GM23338 (cell line): ENCODE data around the gene WNT2. TPM values are rescaled to one million over a fixed set of nuclear protein-coding genes. Genes with fewer than 3 reads are reported as not detected.

Experiments used
- ATAC-seq: fragments of 200-7000 bp; cut with Tn5 transposase; 3 replicates; pipeline ENCODE4 v1.9.1; 2020
- DNase-seq: peaks from one replicate; pipeline ENCODE4 v3.0.0-alpha.2; 2015; ENCODE audit warnings: low spot score
- H2AFZ ChIP-seq: fragments of 200-600 bp; sonication (generic); 2 replicates; pipeline ENCODE4 v1.8.0; 2016; ENCODE audit warnings: antibody characterized with exemption, mild to moderate bottlenecking, moderate library complexity
- H3F3A ChIP-seq: fragments of 200-600 bp; sonication (generic); replicated peaks from 2 replicates; pipeline ENCODE4 v1.8.0; 2017; ENCODE audit warnings: antibody characterized with exemption, mixed run types, low read depth
- H3K27ac ChIP-seq: fragments of 200-600 bp; sonication (generic); 2 replicates; pipeline ENCODE4 v1.6.1; 2016; ENCODE audit warnings: low read depth
- H3K27me3 ChIP-seq: fragments of 200-600 bp; sonication (generic); 2 replicates; pipeline ENCODE4 v1.8.0; 2016; ENCODE audit warnings: mild to moderate bottlenecking, mixed run types, moderate library complexity; ENCODE audit not compliant: insufficient read depth
- H3K36me3 ChIP-seq: fragments of 200-600 bp; sonication (generic); 2 replicates; pipeline ENCODE4 v1.8.0; 2016; ENCODE audit warnings: mild to moderate bottlenecking; ENCODE audit not compliant: insufficient read depth
- H3K4me1 ChIP-seq: fragments of 200-600 bp; sonication (generic); 2 replicates; pipeline ENCODE4 v1.8.0; 2016; ENCODE audit warnings: mild to moderate bottlenecking, moderate library complexity; ENCODE audit not compliant: insufficient read depth
- H3K4me2 ChIP-seq: fragments of 200-600 bp; sonication (generic); 2 replicates; pipeline ENCODE4 v1.7.1; 2017; ENCODE audit warnings: mixed run types
- H3K4me3 ChIP-seq: fragments of 200-600 bp; sonication (generic); 2 replicates; pipeline ENCODE4 v1.6.1; 2016; ENCODE audit warnings: mixed run types
- H3K79me2 ChIP-seq: fragments of 200-600 bp; sonication (generic); replicated peaks from 2 replicates; pipeline ENCODE4 v1.8.0; 2017; ENCODE audit warnings: mild to moderate bottlenecking; ENCODE audit not compliant: insufficient read depth
- H3K9me2 ChIP-seq: fragments of 200-600 bp; sonication (generic); 2 replicates; pipeline ENCODE4 v1.8.0; 2017; ENCODE audit not compliant: insufficient read depth
- H4K20me1 ChIP-seq: fragments of 200-600 bp; sonication (generic); replicated peaks from 2 replicates; pipeline ENCODE4 v1.8.0; 2017; ENCODE audit warnings: mild to moderate bottlenecking; ENCODE audit not compliant: insufficient read depth
- H3K27ac Mint-ChIP-seq: 2 replicates; pipeline ENCODE4 v1.8.0; 2020; ENCODE audit warnings: inconsistent platforms, mild to moderate bottlenecking, moderate library complexity, mixed read lengths
- H3K27me3 Mint-ChIP-seq: 3 replicates; pipeline ENCODE4 v1.8.0; 2022; ENCODE audit warnings: low read depth, mild to moderate bottlenecking, moderate library complexity, mixed read lengths, inconsistent platforms; ENCODE audit not compliant: insufficient read depth, poor library complexity
- H3K36me3 Mint-ChIP-seq: 3 replicates; pipeline ENCODE4 v1.8.0; 2021; ENCODE audit warnings: low read depth, mild to moderate bottlenecking, inconsistent platforms, moderate library complexity, mixed read lengths
- H3K4me1 Mint-ChIP-seq: 3 replicates; pipeline ENCODE4 v1.8.0; 2020; ENCODE audit warnings: mild to moderate bottlenecking, inconsistent platforms, mixed read lengths
- H3K4me3 Mint-ChIP-seq: 3 replicates; pipeline ENCODE4 v1.8.0; 2021; ENCODE audit warnings: moderate library complexity, mild to moderate bottlenecking, inconsistent platforms, mixed read lengths
- H3K9me3 Mint-ChIP-seq: 3 replicates; pipeline ENCODE4 v1.8.0; 2020; ENCODE audit warnings: moderate library complexity, mild to moderate bottlenecking, inconsistent platforms, mixed read lengths
- EZH2 ChIP-seq: fragments of 200-600 bp; sonication (generic); IDR thresholded peaks from one replicate; pipeline ENCODE4 v1.8.0; 2017; ENCODE audit warnings: antibody characterized with exemption, mild to moderate bottlenecking, low read depth; ENCODE audit not compliant: unreplicated experiment
- JUNB ChIP-seq: IDR thresholded peaks from one replicate; pipeline ENCODE4 v1.6.1; 2016; ENCODE audit warnings: antibody characterized with exemption; ENCODE audit not compliant: unreplicated experiment
- POLR2AphosphoS5 ChIP-seq: IDR thresholded peaks from 2 replicates; pipeline ENCODE4 v1.6.1; 2016; ENCODE audit warnings: antibody characterized with exemption, low read depth
- STAT1 ChIP-seq: IDR thresholded peaks from one replicate; pipeline ENCODE4 v1.6.1; 2016; ENCODE audit warnings: antibody characterized with exemption; ENCODE audit not compliant: unreplicated experiment
- ZNF114 ChIP-seq: fragments of 250-450 bp; sonication (Bioruptor Pico); IDR thresholded peaks from 2 replicates; pipeline ENCODE4 v1.5.0; 2020; ENCODE audit warnings: mild to moderate bottlenecking, moderate library complexity
- polyA plus RNA-seq: library from polyadenylated mRNA; unstranded; fragments of >200 nt; fragmentation: Nextera tagmentation; extraction: Ambion mirVana; gene quantifications from 2 replicates; pipeline ENCODE4 v1.2.1, GENCODE V29; 2016
- total RNA-seq: library from RNA; depleted of rRNA; stranded (reverse); fragments of >200 nt; shearing (Covaris generic); gene quantifications from 2 replicates; pipeline ENCODE4 v1.2.3, GENCODE V29; 2014
- TF ChIP-seq, protein P1 (sequence below): IDR thresholded peaks from 2 replicates; pipeline ENCODE4 v1.6.1; 2016; ENCODE audit warnings: antibody characterized with exemption
- TF ChIP-seq, protein P2 (sequence below), 2 experiments: fragments of 200-600 bp in 1 of 2; sonication (generic) in 1 of 2; conservative IDR thresholded peaks; 2 replicates each; pipeline versions ENCODE4 v1.5.1 to v1.6.1; 2016 to 2017; ENCODE audit warnings: antibody characterized with exemption in 2 of 2, low read depth in 2 of 2, mild to moderate bottlenecking in 2 of 2, moderate library complexity in 1 of 2
- TF ChIP-seq, protein P3 (sequence below): IDR thresholded peaks from one replicate; pipeline ENCODE4 v1.6.1; 2018; ENCODE audit warnings: antibody characterized with exemption; ENCODE audit not compliant: unreplicated experiment

Gene WNT2
- total and polyA plus RNA-seq, 2 experiments from 2014 or later: not detected

DNA sequence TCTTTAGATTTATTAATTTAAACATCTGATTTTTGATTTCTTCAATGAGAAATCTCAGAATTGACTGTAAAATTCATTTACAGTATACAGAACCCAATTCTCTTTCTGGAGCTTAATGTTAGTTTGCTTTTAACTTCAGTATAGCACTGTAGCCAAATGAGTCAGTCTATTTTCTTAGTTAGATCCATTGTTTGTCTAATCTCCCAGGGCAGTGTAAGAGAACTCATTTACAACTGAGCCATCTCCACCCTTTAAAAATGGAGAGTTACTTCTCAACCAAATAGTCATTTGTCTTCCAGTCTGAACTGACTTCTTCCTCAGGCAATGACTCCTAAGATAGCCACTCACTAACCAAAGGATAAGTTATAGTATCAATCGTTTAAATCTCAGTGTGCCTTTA, 3.0 kb upstream of the WNT2 start:
- Histone ChIP-seq H3K79me2 (no peaks in the 10 kb centered on the region), H4K20me1 (peaks cover 9% of the 10 kb centered on the region; the same call in 1 of the 2 replicates), H3K27me3 (peaks cover 69% of the 10 kb centered on the region), H3K36me3 (0 out of 2 replicates have a peak, but pooled peaks cover 4% of the 10 kb centered on the region), H3F3A (0 out of 2 replicates have a peak, but pooled peaks cover 3% of the 10 kb centered on the region), H2AFZ (no peak overlapping the region), H3K9me2 (no peaks in the 10 kb centered on the region), H3K27ac (no peak overlapping the region), H3K4me3 (no peak overlapping the region), H3K4me2 (no peak overlapping the region), H3K4me1 (peaks cover 4% of the 10 kb centered on the region)
- H3K27ac Mint-ChIP-seq: no peak overlapping the region
- H3K4me3 Mint-ChIP-seq: no peak overlapping the region
- DNase-seq: no peak
- TF ChIP-seq, protein P1, sequence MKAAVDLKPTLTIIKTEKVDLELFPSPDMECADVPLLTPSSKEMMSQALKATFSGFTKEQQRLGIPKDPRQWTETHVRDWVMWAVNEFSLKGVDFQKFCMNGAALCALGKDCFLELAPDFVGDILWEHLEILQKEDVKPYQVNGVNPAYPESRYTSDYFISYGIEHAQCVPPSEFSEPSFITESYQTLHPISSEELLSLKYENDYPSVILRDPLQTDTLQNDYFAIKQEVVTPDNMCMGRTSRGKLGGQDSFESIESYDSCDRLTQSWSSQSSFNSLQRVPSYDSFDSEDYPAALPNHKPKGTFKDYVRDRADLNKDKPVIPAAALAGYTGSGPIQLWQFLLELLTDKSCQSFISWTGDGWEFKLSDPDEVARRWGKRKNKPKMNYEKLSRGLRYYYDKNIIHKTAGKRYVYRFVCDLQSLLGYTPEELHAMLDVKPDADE: no peak
- no peak for TF ChIP-seq STAT1
- TF ChIP-seq, protein P2, sequence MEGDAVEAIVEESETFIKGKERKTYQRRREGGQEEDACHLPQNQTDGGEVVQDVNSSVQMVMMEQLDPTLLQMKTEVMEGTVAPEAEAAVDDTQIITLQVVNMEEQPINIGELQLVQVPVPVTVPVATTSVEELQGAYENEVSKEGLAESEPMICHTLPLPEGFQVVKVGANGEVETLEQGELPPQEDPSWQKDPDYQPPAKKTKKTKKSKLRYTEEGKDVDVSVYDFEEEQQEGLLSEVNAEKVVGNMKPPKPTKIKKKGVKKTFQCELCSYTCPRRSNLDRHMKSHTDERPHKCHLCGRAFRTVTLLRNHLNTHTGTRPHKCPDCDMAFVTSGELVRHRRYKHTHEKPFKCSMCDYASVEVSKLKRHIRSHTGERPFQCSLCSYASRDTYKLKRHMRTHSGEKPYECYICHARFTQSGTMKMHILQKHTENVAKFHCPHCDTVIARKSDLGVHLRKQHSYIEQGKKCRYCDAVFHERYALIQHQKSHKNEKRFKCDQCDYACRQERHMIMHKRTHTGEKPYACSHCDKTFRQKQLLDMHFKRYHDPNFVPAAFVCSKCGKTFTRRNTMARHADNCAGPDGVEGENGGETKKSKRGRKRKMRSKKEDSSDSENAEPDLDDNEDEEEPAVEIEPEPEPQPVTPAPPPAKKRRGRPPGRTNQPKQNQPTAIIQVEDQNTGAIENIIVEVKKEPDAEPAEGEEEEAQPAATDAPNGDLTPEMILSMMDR (conservative IDR thresholded peaks at IDR 0.05; ENCODE audit: low read depth in 2 of 2): no peak
- no peak for TF ChIP-seq ZNF114 (CRISPR knock-in tag)
- TF ChIP-seq, protein P3, sequence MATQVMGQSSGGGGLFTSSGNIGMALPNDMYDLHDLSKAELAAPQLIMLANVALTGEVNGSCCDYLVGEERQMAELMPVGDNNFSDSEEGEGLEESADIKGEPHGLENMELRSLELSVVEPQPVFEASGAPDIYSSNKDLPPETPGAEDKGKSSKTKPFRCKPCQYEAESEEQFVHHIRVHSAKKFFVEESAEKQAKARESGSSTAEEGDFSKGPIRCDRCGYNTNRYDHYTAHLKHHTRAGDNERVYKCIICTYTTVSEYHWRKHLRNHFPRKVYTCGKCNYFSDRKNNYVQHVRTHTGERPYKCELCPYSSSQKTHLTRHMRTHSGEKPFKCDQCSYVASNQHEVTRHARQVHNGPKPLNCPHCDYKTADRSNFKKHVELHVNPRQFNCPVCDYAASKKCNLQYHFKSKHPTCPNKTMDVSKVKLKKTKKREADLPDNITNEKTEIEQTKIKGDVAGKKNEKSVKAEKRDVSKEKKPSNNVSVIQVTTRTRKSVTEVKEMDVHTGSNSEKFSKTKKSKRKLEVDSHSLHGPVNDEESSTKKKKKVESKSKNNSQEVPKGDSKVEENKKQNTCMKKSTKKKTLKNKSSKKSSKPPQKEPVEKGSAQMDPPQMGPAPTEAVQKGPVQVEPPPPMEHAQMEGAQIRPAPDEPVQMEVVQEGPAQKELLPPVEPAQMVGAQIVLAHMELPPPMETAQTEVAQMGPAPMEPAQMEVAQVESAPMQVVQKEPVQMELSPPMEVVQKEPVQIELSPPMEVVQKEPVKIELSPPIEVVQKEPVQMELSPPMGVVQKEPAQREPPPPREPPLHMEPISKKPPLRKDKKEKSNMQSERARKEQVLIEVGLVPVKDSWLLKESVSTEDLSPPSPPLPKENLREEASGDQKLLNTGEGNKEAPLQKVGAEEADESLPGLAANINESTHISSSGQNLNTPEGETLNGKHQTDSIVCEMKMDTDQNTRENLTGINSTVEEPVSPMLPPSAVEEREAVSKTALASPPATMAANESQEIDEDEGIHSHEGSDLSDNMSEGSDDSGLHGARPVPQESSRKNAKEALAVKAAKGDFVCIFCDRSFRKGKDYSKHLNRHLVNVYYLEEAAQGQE: no peak
- TF ChIP-seq POLR2AphosphoS5: no peak
- no peak for TF ChIP-seq JUNB
- no peak for ATAC-seq
- H3K9me3 Mint-ChIP-seq: peaks cover 7% of the 10 kb centered on the region; the same call in 2 of the 3 replicates
- peaks cover 55% of the 10 kb centered on the region for H3K27me3 Mint-ChIP-seq
- H3K4me1 Mint-ChIP-seq: peaks cover 15% of the 10 kb centered on the region; the same call in 2 of the 3 replicates
- no peaks in the 10 kb centered on the region for H3K36me3 Mint-ChIP-seq

DNA sequence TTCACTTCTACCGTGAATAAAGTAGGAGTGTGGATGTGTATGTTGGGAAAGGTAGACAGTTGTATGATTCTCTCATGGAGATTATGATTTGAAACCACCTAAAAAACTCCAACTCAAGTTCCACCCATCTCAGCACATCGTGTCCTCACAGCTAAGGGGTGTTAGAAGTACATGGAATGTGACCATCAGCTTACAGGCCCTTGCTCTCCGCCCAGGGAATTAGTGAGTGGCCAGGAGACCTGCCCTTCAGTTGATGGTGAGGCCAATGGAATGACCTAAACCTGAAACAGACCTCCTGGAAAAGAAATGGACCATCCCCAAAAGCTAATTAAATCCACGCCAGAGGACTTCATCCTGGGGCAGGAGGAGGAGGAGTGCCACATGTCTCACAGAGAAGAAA, 2.1 kb upstream of the WNT2 start:
- H3K9me3 Mint-ChIP-seq: peaks cover 7% of the 10 kb centered on the region; the same call in 2 of the 3 replicates
- Histone ChIP-seq H3K27ac (no peak overlapping the region), H3K27me3 (peaks cover 77% of the 10 kb centered on the region), H3K4me3 (peak overlapping the region; percentile 84), H3K79me2 (no peaks in the 10 kb centered on the region), H3F3A (0 out of 2 replicates have a peak, but pooled peaks cover 3% of the 10 kb centered on the region), H2AFZ (peak overlapping the region; percentile 99), H3K4me2 (peak overlapping the region; percentile 98), H3K9me2 (no peaks in the 10 kb centered on the region), H4K20me1 (peaks cover 9% of the 10 kb centered on the region; the same call in 1 of the 2 replicates), H3K4me1 (peaks cover 4% of the 10 kb centered on the region), H3K36me3 (0 out of 2 replicates have a peak, but pooled peaks cover 4% of the 10 kb centered on the region)
- no peak overlapping the region for H3K27ac Mint-ChIP-seq
- TF ChIP-seq EZH2: peak; percentile 79
- no peak for TF ChIP-seq STAT1
- ATAC-seq: peak; percentile 14
- peaks cover 15% of the 10 kb centered on the region; the same call in 2 of the 3 replicates for H3K4me1 Mint-ChIP-seq
- peak overlapping the region; percentile 83 for H3K4me3 Mint-ChIP-seq
- DNase-seq: peak; percentile 55
- H3K27me3 Mint-ChIP-seq: peaks cover 64% of the 10 kb centered on the region
- no peaks in the 10 kb centered on the region for H3K36me3 Mint-ChIP-seq
